H9 (cell line): ENCODE data around the gene TTC1. TPM values are rescaled to one million over a fixed set of nuclear protein-coding genes. Genes with fewer than 3 reads are reported as not detected.

Experiments used
- DNase-seq: peaks from one replicate; pipeline ENCODE4 v3.0.0-alpha.2; 2017
- H2AFZ ChIP-seq: one replicate; pipeline ENCODE4 v1.6.1; 2013; ENCODE audit warnings: mild to moderate bottlenecking, low read length, control low read depth, moderate library complexity
- H2AK5ac ChIP-seq: 2 replicates; pipeline ENCODE4 v1.6.1; 2013; ENCODE audit warnings: low read length, control low read depth, mixed read lengths; ENCODE audit not compliant: insufficient read length
- H2BK120ac ChIP-seq: one replicate; pipeline ENCODE4 v1.6.1; 2013; ENCODE audit warnings: low read depth, mild to moderate bottlenecking, low read length, control low read depth, inconsistent platforms; ENCODE audit not compliant: poor library complexity, severe bottlenecking
- H2BK12ac ChIP-seq: 2 replicates; pipeline ENCODE4 v1.6.1; 2013; ENCODE audit warnings: low read length, control low read depth, mixed read lengths, low read depth; ENCODE audit not compliant: insufficient read length
- H2BK15ac ChIP-seq: 2 replicates; pipeline ENCODE4 v1.6.1; 2013; ENCODE audit warnings: low read depth, low read length, control low read depth
- H2BK20ac ChIP-seq: one replicate; pipeline ENCODE4 v1.6.1; 2013; ENCODE audit warnings: low read depth, mild to moderate bottlenecking, low read length, control low read depth, inconsistent platforms; ENCODE audit not compliant: poor library complexity, severe bottlenecking
- H2BK5ac ChIP-seq: 2 replicates; pipeline ENCODE4 v1.6.1; 2013; ENCODE audit warnings: low read length, control low read depth, mixed read lengths; ENCODE audit not compliant: insufficient read length
- H3K14ac ChIP-seq: 2 replicates; pipeline ENCODE4 v1.6.1; 2013; ENCODE audit warnings: low read length, control low read depth; ENCODE audit not compliant: insufficient read depth
- H3K18ac ChIP-seq: 2 replicates; pipeline ENCODE4 v1.6.1; 2013; ENCODE audit warnings: low read depth, mild to moderate bottlenecking, mixed read lengths, low read length, control low read depth; ENCODE audit not compliant: insufficient read length
- H3K23ac ChIP-seq: 2 replicates; pipeline ENCODE4 v1.6.1; 2013; ENCODE audit warnings: low read length, control low read depth, mixed read lengths, low read depth; ENCODE audit not compliant: insufficient read length
- H3K23me2 ChIP-seq: 2 replicates; pipeline ENCODE4 v1.6.1; 2013; ENCODE audit warnings: low read depth, mild to moderate bottlenecking, mixed read lengths, low read length, control low read depth; ENCODE audit not compliant: insufficient read length, poor library complexity, severe bottlenecking
- H3K27ac ChIP-seq: 2 replicates; pipeline ENCODE4 v1.5.1; 2013; ENCODE audit warnings: low read length, control low read depth, mixed read lengths, low read depth; ENCODE audit not compliant: insufficient read length
- H3K27me3 ChIP-seq: 2 replicates; pipeline ENCODE4 v1.6.1; 2013; ENCODE audit warnings: low read length, control low read depth, inconsistent platforms; ENCODE audit not compliant: insufficient read depth
- H3K4ac ChIP-seq: 2 replicates; pipeline ENCODE4 v1.6.1; 2013; ENCODE audit warnings: low read depth, mild to moderate bottlenecking, control low read depth, inconsistent platforms, low read length, moderate library complexity
- H3K4me1 ChIP-seq: 2 replicates; pipeline ENCODE4 v1.6.1; 2013; ENCODE audit warnings: low read length, control low read depth, inconsistent platforms; ENCODE audit not compliant: insufficient read depth
- H3K4me2 ChIP-seq: 2 replicates; pipeline ENCODE4 v1.6.1; 2013; ENCODE audit warnings: low read length, control low read depth, mixed read lengths; ENCODE audit not compliant: insufficient read length, insufficient read depth
- H3K56ac ChIP-seq: 2 replicates; pipeline ENCODE4 v1.6.1; 2013; ENCODE audit warnings: low read depth, mild to moderate bottlenecking, mixed read lengths, low read length, control low read depth; ENCODE audit not compliant: insufficient read length
- H3K79me1 ChIP-seq: 2 replicates; pipeline ENCODE4 v1.6.1; 2013; ENCODE audit warnings: low read depth, mild to moderate bottlenecking, moderate library complexity, low read length, control low read depth, inconsistent platforms; ENCODE audit not compliant: insufficient read depth, poor library complexity, severe bottlenecking
- H3K79me2 ChIP-seq: 2 replicates; pipeline ENCODE4 v1.6.1; 2013; ENCODE audit warnings: low read length, control low read depth, inconsistent platforms; ENCODE audit not compliant: insufficient read depth
- H3K9ac ChIP-seq: 2 replicates; pipeline ENCODE4 v1.6.1; 2013; ENCODE audit warnings: low read length, control low read depth, mixed read lengths; ENCODE audit not compliant: insufficient read length; ENCODE audit errors: extremely low read depth
- H3K9me3 ChIP-seq: one replicate; pipeline ENCODE4 v1.6.1; 2013; ENCODE audit warnings: low read depth, low read length, inconsistent platforms; ENCODE audit not compliant: control insufficient read depth
- H3T11ph ChIP-seq: one replicate; pipeline ENCODE4 v1.6.1; 2013; ENCODE audit warnings: mild to moderate bottlenecking, low read length, control low read depth, inconsistent platforms
- H4K20me1 ChIP-seq: one replicate; pipeline ENCODE4 v1.6.1; 2013; ENCODE audit not compliant: control insufficient read depth, insufficient read length, insufficient read depth
- H4K5ac ChIP-seq: 2 replicates; pipeline ENCODE4 v1.6.1; 2013; ENCODE audit warnings: low read depth, mild to moderate bottlenecking, mixed read lengths, low read length, control low read depth; ENCODE audit not compliant: insufficient read length
- H4K8ac ChIP-seq: replicated peaks from 2 replicates; pipeline ENCODE4 v1.6.1; 2013; ENCODE audit warnings: low read length, control low read depth, mixed read lengths, low read depth; ENCODE audit not compliant: insufficient read length
- H4K91ac ChIP-seq: 2 replicates; pipeline ENCODE4 v1.6.1; 2013; ENCODE audit warnings: low read depth, mild to moderate bottlenecking, moderate library complexity, mixed read lengths, low read length, control low read depth; ENCODE audit not compliant: insufficient read length
- H3K27ac Mint-ChIP-seq, 3 experiments: 2 replicates in 2 of 3; 3 replicates in 1 of 3; pipeline ENCODE4 v1.8.0; 2020 to 2021; ENCODE audit warnings: mixed read lengths in 3 of 3, mild to moderate bottlenecking in 1 of 3, moderate library complexity in 1 of 3
- H3K27me3 Mint-ChIP-seq: 2 replicates; pipeline ENCODE4 v1.8.0; 2021; ENCODE audit warnings: low read depth, mild to moderate bottlenecking, moderate library complexity, mixed read lengths
- H3K36me3 Mint-ChIP-seq, 3 experiments: 2 replicates in 2 of 3; 3 replicates in 1 of 3; pipeline ENCODE4 v1.8.0; 2020 to 2021; ENCODE audit warnings: low read depth in 3 of 3, mixed read lengths in 3 of 3; ENCODE audit not compliant: insufficient read depth in 1 of 3
- H3K4me1 Mint-ChIP-seq, 2 experiments: 2 replicates each; pipeline ENCODE4 v1.8.0; 2020; ENCODE audit warnings: mixed read lengths in 2 of 2
- H3K4me3 Mint-ChIP-seq, 2 experiments: 2 replicates in 1 of 2; 3 replicates in 1 of 2; pipeline ENCODE4 v1.8.0; 2020 to 2021; ENCODE audit warnings: mild to moderate bottlenecking in 2 of 2, mixed read lengths in 2 of 2, moderate library complexity in 1 of 2
- H3K9me3 Mint-ChIP-seq, 2 experiments: 2 replicates in 1 of 2; 3 replicates in 1 of 2; pipeline ENCODE4 v1.8.0; 2020; ENCODE audit warnings: mild to moderate bottlenecking in 2 of 2, mixed read lengths in 2 of 2, moderate library complexity in 1 of 2
- CTCF ChIP-seq: fragments of 200-600 bp; sonication (generic); conservative IDR thresholded peaks from 3 replicates; pipeline ENCODE4 v1.8.0; 2021; ENCODE audit warnings: antibody characterized with exemption, mild to moderate bottlenecking
- WGBS: extraction: QIAGEN DNeasy Blood & Tissue Kit; methylation state at CpG from one replicate; pipeline ENCODE4 v1.1.7; 2013; ENCODE audit warnings: missing lambda C conversion rate, low lambda C conversion rate, mixed read lengths; ENCODE audit not compliant: insufficient read length; ENCODE audit errors: extremely low coverage; 5-methylcytosine and 5-hydroxymethylcytosine counted together
- total RNA-seq: library from RNA; stranded (reverse); gene quantifications from 2 replicates; pipeline ENCODE4 v1.2.1, GENCODE V29; 2021

TTC1 gene
- total RNA-seq, 1 experiment from 2014 or later = 62.6 TPM

GRCh38 chr5:159976921-159977320 is 32.0 kb upstream of the TTC1 start:
- no peak overlapping the region for H3T11ph ChIP-seq
- no peak overlapping the region for H3K9ac ChIP-seq
- H2AFZ ChIP-seq = no peak overlapping the region
- no peak overlapping the region for H4K5ac ChIP-seq
- no peak overlapping the region for H3K56ac ChIP-seq
- no peak overlapping the region for H3K23ac ChIP-seq
- H3K9me3 ChIP-seq = no peaks in the 10 kb centered on the region
- no peak overlapping the region for H2BK15ac ChIP-seq
- no peak overlapping the region for H2BK120ac ChIP-seq
- H3K4me2 ChIP-seq = no peak overlapping the region
- H4K20me1 ChIP-seq = no peaks in the 10 kb centered on the region
- no peak overlapping the region for H3K4me3 Mint-ChIP-seq
- H3K79me1 ChIP-seq = no peaks in the 10 kb centered on the region
- H4K8ac ChIP-seq = no peak overlapping the region
- H2BK5ac ChIP-seq = no peak overlapping the region
- H3K27me3 ChIP-seq = peaks cover 10% of the 10 kb centered on the region; the same call in 1 of the 2 replicates
- H3K79me2 ChIP-seq = no peaks in the 10 kb centered on the region
- H3K18ac ChIP-seq = no peak overlapping the region
- no peak for DNase-seq
- H3K27ac ChIP-seq = no peak overlapping the region
- TF ChIP-seq CTCF = no peak
- WGBS = no CpG with 5 or more reads among the region's 3 CpGs
- H2BK20ac ChIP-seq = no peak overlapping the region
- no peak overlapping the region for H4K91ac ChIP-seq
- peaks cover 6% of the 10 kb centered on the region for H3K23me2 ChIP-seq
- H3K27me3 Mint-ChIP-seq = peaks cover 77% of the 10 kb centered on the region
- no peak overlapping the region for H2AK5ac ChIP-seq
- H3K36me3 Mint-ChIP-seq = no peaks in the 10 kb centered on the region
- no peaks in the 10 kb centered on the region for H3K4me1 ChIP-seq
- H3K4ac ChIP-seq = no peak overlapping the region
- H3K9me3 Mint-ChIP-seq = no peaks in the 10 kb centered on the region; a peak in 2 of 5 replicates
- no peak overlapping the region for H2BK12ac ChIP-seq
- peaks cover 7% of the 10 kb centered on the region in 2 experiments for H3K4me1 Mint-ChIP-seq
- H3K27ac Mint-ChIP-seq = no peak overlapping the region
- H3K14ac ChIP-seq = no peak overlapping the region
